ENCODE measurements around the gene ALPG. TPM values are rescaled to one million over a fixed set of nuclear protein-coding genes. Genes with fewer than 3 reads are reported as not detected.
"Not testable (repeated sequence)": the region's sequence is repeated elsewhere in the genome, so short reads cannot be mapped to it uniquely, and the experiment has no call there.

ALPG gene
- total RNA-seq, 3 donors from 2014 or later = not detected

- H3K4me3 ChIP-seq = no peak overlapping the region
- TF ChIP-seq POLR2A (IDR thresholded peaks at IDR 0.05) = no peak
- H3K27me3 ChIP-seq = peaks cover 2 to 4% of the 10 kb centered on the region in 2 donors
- no peaks in the 10 kb centered on the region for H3K9me3 ChIP-seq
- H3K4me1 ChIP-seq = no peaks in the 10 kb centered on the region
- peak in 1 of 2 donors; percentile 40 for DNase-seq (ENCODE audit: low spot score in 2 of 2)
- H3K27ac ChIP-seq = no peak overlapping the region
- H3K36me3 ChIP-seq = no peaks in the 10 kb centered on the region
- intact Hi-C loops (cut with DNase I; ENCODE audit: low total_unique reads) = no loop called here
Measured at GRCh38 chr2:232441147-232441651, 34.6 kb downstream of the ALPG start.

DNA sequence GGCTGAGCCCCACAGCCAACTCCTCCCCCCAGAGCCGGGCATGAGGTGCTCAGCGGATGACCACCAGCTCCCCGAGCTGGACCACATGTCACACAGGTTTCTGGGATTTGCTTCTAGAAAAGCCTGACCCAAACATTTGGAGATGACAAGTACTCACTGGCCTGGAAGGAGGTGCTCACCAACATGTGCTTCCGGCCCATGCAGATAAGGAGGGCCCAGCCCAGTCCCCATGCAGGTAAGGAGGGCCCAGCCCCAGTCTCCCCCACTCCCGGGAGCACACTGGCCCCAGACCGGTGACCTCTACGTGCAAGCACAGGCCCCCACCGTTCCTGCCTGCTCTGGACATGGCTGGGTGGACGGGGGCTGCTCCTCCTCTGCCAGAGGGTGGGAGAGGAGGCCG, 35.3 kb downstream of the ALPG start:
- intact Hi-C loops (cut with DNase I; ENCODE audit: low total_unique reads); H3K36me3 ChIP-seq; H3K27me3 ChIP-seq; H3K27ac ChIP-seq; H3K9me3 ChIP-seq; DNase-seq (ENCODE audit: low spot score in 2 of 2); H3K4me3 ChIP-seq; H3K4me1 ChIP-seq: not testable (repeated sequence)

GRCh38 chr2:232442431-232442830, 35.8 kb downstream of the ALPG start:
- DNase-seq (ENCODE audit: low spot score in 2 of 2); H3K27me3 ChIP-seq; H3K36me3 ChIP-seq; H3K27ac ChIP-seq; intact Hi-C loops (cut with DNase I; ENCODE audit: low total_unique reads); H3K4me1 ChIP-seq; H3K4me3 ChIP-seq; H3K9me3 ChIP-seq: not testable (repeated sequence)

GRCh38 chr2:232443047-232443446, 36.4 kb downstream of the ALPG start:
- H3K4me3 ChIP-seq; H3K27ac ChIP-seq; H3K9me3 ChIP-seq; H3K36me3 ChIP-seq; intact Hi-C loops (cut with DNase I; ENCODE audit: low total_unique reads); DNase-seq (ENCODE audit: low spot score in 2 of 2); H3K27me3 ChIP-seq; H3K4me1 ChIP-seq: not testable (repeated sequence)

GRCh38 chr2:232443669-232444408, 37.2 kb downstream of the ALPG start:
- H3K4me1 ChIP-seq; H3K36me3 ChIP-seq; H3K4me3 ChIP-seq; H3K27ac ChIP-seq; H3K9me3 ChIP-seq; intact Hi-C loops (cut with DNase I; ENCODE audit: low total_unique reads); DNase-seq (ENCODE audit: low spot score in 2 of 2); H3K27me3 ChIP-seq: not testable (repeated sequence)

DNA sequence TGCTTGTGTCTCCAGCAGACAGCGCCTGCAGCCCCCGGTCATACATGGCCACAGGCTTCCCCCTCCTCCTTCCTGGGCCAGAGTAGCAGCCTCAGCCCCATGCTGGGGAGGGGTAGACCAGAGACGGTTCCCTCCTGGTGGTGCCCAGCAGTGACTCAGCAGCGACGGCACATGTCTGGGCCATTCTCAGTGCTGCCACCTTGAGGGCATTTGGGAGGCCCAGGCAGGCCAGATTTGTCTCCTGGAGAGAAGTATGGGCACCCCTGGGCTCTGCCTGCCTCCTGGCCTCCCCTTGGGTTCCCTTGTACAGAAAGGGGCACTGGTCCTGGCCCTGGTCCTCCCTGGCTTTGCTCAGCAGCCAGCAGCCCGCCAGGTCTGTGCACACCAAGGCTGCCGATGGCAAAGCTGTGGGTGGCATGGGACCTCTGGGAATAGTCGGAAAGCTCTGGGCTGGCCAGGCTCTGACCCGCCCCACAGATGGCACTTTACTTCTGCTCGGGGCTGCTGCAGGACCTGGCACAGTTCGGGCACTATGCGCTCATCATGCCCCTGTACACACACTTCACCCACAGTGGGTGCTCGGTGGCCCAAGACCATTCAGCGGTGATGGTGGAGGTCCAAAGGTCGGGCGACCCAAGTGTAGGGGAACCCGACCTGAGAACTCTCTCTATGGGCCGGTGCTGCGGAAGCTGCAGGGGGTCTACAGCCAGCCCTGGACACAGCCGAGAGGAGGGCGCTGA, 37.9 kb downstream of the ALPG start:
- no peak overlapping the region for H3K27ac ChIP-seq
- H3K4me3 ChIP-seq = no peak overlapping the region
- no peaks in the 10 kb centered on the region for H3K36me3 ChIP-seq
- no peaks in the 10 kb centered on the region for H3K4me1 ChIP-seq
- TF ChIP-seq POLR2AphosphoS5 (IDR thresholded peaks at IDR 0.05) = no peak
- TF ChIP-seq, protein P1, sequence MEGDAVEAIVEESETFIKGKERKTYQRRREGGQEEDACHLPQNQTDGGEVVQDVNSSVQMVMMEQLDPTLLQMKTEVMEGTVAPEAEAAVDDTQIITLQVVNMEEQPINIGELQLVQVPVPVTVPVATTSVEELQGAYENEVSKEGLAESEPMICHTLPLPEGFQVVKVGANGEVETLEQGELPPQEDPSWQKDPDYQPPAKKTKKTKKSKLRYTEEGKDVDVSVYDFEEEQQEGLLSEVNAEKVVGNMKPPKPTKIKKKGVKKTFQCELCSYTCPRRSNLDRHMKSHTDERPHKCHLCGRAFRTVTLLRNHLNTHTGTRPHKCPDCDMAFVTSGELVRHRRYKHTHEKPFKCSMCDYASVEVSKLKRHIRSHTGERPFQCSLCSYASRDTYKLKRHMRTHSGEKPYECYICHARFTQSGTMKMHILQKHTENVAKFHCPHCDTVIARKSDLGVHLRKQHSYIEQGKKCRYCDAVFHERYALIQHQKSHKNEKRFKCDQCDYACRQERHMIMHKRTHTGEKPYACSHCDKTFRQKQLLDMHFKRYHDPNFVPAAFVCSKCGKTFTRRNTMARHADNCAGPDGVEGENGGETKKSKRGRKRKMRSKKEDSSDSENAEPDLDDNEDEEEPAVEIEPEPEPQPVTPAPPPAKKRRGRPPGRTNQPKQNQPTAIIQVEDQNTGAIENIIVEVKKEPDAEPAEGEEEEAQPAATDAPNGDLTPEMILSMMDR (IDR thresholded peaks at IDR 0.05) = no peak
- TF ChIP-seq POLR2A (IDR thresholded peaks at IDR 0.05) = no peak
- intact Hi-C loops (cut with DNase I; ENCODE audit: low total_unique reads) = no loop called here
- H3K27me3 ChIP-seq = no peaks in the 10 kb centered on the region
- no peak for DNase-seq (ENCODE audit: low spot score in 2 of 2)
- no peaks in the 10 kb centered on the region for H3K9me3 ChIP-seq

- H3K4me1 ChIP-seq; H3K36me3 ChIP-seq; DNase-seq (ENCODE audit: low spot score in 2 of 2); intact Hi-C loops (cut with DNase I; ENCODE audit: low total_unique reads); H3K27ac ChIP-seq; H3K9me3 ChIP-seq; H3K4me3 ChIP-seq; H3K27me3 ChIP-seq: not testable (repeated sequence)
Measured at GRCh38 chr2:232445149-232445885, 38.7 kb downstream of the ALPG start.

GRCh38 chr2:232446266-232446777, 39.7 kb downstream of the ALPG start:
- H3K4me3 ChIP-seq; H3K4me1 ChIP-seq; H3K27me3 ChIP-seq; H3K36me3 ChIP-seq; DNase-seq (ENCODE audit: low spot score in 2 of 2); H3K27ac ChIP-seq; intact Hi-C loops (cut with DNase I; ENCODE audit: low total_unique reads); H3K9me3 ChIP-seq: not testable (repeated sequence)
- TF ChIP-seq, protein P1 (IDR thresholded peaks at IDR 0.05) = peak in 1 of 3 donors; percentile 45

Data from breast epithelium (tissue), 4 donors.